Measurements from ENCODE around the gene AKNAD1.
"Not testable (repeated sequence)": the region's sequence is repeated elsewhere in the genome, so short reads cannot be mapped to it uniquely, and the experiment has no call there.

The AKNAD1 gene

GRCh38 chr1:108856994-108857393 lies at the start of gene AKNAD1:
Gene AKNAD1 (minus strand): TSS chr1:108857094. CDS start chr1:108852664, 4,430 bp downstream.
- no peak for DNase-seq

DNA sequence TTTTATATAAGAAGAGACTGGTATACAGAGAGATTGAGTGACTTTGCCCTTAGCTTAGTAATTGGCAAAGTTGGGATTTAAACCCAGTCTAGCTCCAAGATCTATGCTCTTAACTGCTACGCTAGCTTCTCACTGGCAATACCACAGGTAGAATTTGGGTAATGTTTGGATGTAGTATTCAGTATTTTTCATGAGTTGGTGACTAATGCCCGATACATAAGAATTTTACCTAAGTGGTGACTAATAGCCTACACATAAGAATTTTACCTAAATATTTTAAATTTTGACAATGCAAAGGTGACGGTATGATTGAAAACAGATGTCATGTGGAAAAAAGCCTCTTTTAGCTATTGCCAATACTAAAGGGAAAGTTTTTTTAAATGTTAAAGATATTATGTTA lies 44.2 kb upstream of the AKNAD1 start:
- no peak for DNase-seq

- DNase-seq, result no peak
Observed at GRCh38 chr1:108897865-108898720, 41.2 kb upstream of the AKNAD1 start.

- no peak for DNase-seq
Observed at GRCh38 chr1:108896146-108897145, 39.6 kb upstream of the AKNAD1 start.

GRCh38 chr1:108893141-108893530 lies 36.2 kb upstream of the AKNAD1 start:
- no peak for DNase-seq

DNA sequence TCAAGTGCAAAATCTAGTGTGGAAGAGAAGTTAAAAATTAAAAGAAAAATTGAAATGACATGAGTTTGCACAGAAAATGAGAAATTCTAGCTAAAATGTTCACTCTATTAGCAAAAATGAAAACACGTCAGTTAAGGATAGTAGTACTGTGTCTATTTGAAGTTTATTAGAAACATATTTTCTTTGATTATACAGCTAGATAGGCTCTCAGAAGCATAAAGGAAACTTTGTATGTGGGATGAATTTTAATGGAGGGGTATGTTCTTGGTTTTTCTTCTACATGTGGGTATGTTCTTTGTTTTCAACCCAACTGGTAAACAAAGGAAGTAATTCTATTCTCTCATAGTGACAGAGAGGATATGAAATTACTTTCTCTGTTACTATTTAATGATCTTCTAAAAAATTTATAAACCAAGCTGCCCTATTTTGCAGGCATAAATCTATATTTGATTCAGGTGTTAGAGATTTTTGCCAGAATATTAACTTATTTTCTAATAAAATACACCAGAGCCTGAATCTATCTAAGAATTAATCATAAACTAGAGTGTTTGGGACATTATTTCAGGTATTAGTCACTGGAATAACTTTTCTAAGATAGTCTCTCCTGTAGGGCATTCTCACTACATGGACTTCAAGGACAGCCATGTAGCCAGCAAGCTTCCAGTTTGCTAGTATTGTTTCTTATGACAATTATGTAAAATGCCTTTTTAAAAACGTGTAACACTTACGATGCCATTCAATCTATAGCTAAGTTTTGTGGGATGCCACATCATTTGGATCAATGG lies 35.7 kb upstream of the AKNAD1 start:
- DNase-seq, result no peak

GRCh38 chr1:108889706-108890384 lies 33.0 kb upstream of the AKNAD1 start:
- no peak for DNase-seq

- not testable (repeated sequence) for DNase-seq
Observed at GRCh38 chr1:108889006-108889645, 32.2 kb upstream of the AKNAD1 start.

DNA sequence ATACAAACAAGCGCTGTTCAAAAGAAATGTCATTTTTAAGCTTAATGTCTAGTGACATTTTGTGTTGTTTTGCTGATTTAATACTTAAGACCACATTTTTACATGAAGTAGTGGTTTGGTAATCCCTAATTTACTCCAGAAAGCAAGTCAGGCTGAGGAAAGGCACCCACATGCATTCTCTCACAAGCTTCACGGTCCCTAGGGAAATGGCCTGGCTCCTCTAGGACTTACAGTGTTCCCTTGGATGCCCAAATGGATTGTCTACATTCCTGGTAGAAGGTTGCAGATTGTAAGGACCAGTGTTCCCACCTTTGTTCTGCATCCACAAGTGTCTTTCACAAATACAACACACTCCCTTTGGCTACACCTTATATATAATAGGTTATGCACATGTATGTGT lies 29.4 kb upstream of the AKNAD1 start:
- no peak for DNase-seq

- no peak for DNase-seq
Observed at GRCh38 chr1:108884968-108885367, 28.1 kb upstream of the AKNAD1 start.

GRCh38 chr1:108882837-108883236 lies 25.9 kb upstream of the AKNAD1 start:
- no peak for DNase-seq

GRCh38 chr1:108881369-108881768 lies 24.5 kb upstream of the AKNAD1 start:
- no peak for DNase-seq

DNA sequence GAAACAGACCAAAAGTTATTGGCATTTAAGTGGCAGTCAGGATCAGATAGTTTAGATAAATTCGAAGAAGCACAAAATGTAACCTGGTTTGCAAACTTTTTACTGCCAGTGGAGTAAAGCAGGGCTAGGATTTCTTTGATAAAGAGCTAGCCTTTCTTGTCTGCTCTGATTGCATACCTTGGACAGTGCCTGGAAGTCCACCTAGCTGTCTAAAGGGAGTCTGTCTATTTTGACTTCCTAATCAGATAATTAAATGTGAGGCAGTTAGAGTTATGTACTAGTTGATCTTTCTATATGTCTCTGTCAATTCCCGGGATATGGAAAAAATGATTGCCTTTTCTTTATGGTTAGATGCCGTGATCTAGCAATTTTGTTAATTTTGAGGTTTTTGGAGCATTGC lies 24.0 kb upstream of the AKNAD1 start:
- no peak for DNase-seq

DNA sequence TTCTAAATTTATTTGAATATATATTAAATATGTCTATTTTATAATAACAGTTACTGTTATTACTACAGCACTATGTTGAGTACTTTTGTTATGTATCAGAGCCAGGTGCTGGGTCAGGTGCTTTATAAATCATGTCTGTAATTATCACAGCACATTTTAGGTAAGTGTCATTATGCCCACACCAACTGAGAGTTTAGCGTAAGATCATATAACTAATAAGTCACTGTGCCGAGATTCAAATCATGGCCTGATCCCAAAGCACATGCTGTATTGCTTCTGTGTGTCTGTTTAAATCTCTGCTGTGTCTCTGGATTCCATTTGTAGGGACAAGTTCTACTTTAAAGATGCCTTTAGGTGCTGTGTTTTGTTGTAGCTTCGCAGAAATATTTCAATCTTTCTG lies 21.8 kb upstream of the AKNAD1 start:
- DNase-seq, result no peak

DNA sequence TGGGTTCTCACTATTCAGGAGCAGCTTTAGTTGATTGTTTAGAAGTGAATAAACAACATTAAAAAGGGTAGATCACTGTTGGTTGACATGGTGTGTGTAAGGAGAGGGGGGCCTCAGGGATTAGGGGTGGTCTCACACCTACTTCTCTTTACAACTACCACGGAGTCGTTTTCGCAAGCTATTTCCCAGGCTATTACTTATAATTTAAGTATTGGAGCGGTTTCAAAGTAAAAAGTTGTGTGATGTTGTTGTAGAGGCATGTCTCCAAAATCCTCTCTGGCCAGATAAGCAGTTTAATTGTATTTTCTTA lies 21.2 kb upstream of the AKNAD1 start:
- DNase-seq, result no peak

DNA sequence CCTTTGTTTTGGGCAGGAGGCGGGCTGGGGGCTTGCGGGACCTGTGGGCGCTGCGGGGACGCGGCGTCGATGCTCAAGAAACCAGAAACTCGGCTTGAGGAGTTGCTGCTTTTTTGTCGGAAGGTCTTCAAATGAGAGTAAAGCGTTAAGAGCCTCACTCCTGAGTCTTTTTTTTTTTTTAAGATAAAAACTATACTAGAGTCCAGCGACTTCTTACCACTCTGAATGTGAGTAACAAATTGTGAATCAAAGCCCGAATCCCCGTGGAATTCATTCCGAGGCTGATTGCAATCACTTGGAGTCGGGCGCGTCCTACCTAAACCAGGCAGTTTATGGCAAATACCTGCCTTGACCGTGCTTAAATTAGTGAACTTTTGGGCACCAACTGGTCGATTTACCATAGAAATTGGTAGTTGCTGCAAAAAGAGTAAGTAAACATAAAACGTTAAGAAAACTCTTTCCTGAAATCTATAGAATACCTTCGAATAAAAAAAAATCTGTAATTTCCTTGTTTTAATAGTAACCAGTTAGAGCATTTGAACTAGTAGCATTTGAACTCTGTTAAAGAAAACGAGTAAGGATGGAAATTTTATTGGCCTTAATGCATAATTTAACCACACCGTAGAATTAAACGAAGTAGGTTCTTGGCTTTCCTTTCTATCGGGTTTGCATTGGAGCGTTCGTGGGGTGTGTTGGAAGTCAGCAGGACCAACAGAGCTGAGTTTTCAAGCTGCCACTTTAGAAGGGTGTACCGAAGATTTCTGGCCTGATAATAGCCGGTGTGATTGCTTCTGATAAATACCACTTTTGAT lies 20.7 kb upstream of the AKNAD1 start:
- DNase-seq, result no peak

- DNase-seq, result no peak
Observed at GRCh38 chr1:108871050-108871724, 14.3 kb upstream of the AKNAD1 start.

DNA sequence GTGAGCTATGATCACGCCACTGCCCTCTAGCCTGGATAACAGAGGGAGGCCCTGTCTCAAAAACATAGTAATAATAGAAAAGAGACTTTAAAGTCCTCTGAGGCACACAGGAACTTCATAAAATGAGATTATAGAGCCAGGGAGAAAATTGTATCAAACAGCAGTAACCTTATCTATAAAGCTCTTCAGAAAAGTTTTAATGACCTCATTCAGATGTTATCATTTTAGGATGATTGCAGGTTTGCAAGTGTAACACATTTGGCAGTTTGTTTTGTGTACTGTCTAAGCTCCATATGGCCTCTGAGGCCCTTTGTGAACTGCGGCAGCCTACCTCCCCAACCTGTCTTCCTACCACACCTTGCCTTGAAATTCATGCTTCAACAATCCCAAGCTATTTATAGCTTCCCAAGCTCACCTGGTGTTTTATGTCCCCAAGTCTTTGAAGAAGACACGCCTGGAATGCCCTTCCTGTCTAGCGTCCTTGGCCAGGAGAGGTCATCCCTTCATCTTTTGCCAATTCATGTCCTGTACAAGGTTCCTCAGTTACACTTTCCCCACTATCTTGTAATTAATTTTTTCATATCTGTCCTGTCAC lies 8.5 kb upstream of the AKNAD1 start:
- no peak for DNase-seq

GRCh38 chr1:108863984-108864383 lies 7.1 kb upstream of the AKNAD1 start:
- no peak for DNase-seq

Data from T1000 (cell line).